Stimulated activated CD4-positive, alpha-beta T cell treated with anti-CD3 and anti-CD28 coated beads, Interleukin-1b, Interleukin-23, amount 100 ng/mL, for 1 hour (primary cell): Measurements from ENCODE around the gene LRRC59.
"Not testable (repeated sequence)": the region's sequence is repeated elsewhere in the genome, so short reads cannot be mapped to it uniquely, and the experiment has no call there.

Experiments used
- DNase-seq, 2 donors: peaks; one replicate each; pipeline ENCODE4 v3.0.0-alpha.2; 2020; ENCODE audit warnings: low read depth in 2 of 2

LRRC59 gene

GRCh38 chr17:50424996-50425681 lies 27.8 kb upstream of the LRRC59 start:
- no peak for DNase-seq

- DNase-seq = no peak
Observed at GRCh38 chr17:50424246-50424995, 27.1 kb upstream of the LRRC59 start.

GRCh38 chr17:50423553-50424159 lies 26.3 kb upstream of the LRRC59 start:
- DNase-seq = no peak

GRCh38 chr17:50422738-50423137 lies 25.4 kb upstream of the LRRC59 start:
- DNase-seq = no peak

DNA sequence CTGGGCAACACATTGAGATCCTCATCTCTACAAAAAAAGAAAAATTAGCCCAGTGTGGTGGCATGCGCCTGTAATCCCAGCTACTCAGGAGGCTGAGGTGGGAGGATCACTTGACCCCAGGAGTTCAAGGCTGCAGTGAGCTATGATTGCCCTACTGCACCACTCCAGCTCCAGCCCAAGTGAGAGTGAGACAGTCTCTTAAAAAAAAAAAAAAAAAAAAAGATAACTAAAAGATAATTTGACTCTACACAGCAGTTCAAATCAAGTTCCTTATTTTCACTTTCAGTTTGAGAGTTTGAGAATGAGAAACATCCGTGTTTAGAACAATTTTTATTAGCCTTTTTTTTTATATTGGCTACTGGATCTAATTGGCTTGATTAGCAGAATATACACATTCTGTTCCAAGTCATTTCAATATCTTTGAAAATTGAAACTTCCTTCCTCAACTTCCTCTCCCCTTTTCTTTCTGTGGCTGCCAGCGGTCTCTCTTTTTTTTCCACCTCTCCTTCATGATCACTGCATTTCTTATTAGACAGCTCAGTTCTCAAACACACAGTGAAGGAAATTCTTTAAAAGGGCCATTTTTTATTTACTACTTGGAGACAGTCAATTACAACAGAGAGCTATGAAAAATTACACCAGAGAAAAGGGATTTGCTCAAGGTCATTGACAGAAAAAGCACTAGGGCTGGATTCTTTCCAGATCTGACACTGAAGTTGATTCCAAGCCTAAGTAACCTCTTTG lies 24.2 kb upstream of the LRRC59 start:
- DNase-seq = no peak

GRCh38 chr17:50420419-50421112 lies 23.2 kb upstream of the LRRC59 start:
- DNase-seq = no peak

DNA sequence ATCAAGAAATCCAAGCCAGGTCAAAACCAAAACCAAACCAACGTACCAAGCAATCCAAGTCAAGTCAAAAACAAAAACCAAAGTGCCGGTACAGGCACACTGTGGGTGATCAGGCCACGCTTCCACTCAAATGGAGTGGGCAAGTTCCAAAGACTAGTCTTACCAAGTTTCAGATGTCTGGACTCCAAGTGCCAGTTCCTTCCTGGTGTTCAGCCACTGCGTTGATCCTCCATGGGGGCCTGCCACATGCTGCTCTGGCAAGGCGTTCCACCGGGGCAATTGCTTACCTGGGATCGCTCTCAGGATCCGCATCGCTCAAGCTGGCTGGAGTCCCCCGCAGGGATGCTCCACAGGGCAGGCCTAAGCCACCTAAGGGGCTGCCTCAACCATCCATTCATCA lies 22.3 kb upstream of the LRRC59 start:
- DNase-seq = not testable (repeated sequence)

DNA sequence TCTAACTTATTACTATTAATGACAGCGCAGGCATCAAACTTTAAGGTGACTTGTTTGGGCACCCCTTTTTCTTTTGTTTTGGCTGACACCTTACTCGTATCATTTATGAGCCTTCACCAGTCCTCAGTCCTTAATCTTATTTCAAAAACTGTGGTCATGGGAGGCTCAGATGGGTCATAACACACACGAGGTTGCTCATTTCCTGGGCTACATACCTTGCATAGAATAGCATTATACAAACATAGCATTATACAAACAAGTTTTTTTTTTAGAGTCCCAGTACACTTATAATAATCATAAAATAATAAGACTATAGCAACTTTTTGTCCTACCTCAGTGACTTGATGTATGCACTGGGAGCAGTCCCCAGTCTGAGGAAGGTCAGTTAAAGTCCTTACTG lies 17.5 kb upstream of the LRRC59 start:
- no peak for DNase-seq

GRCh38 chr17:50412188-50412732 lies 14.9 kb upstream of the LRRC59 start:
- no peak for DNase-seq

GRCh38 chr17:50407921-50408320 lies 10.6 kb upstream of the LRRC59 start:
- DNase-seq = no peak

GRCh38 chr17:50406578-50406977 lies 9.3 kb upstream of the LRRC59 start:
- DNase-seq = no peak

DNA sequence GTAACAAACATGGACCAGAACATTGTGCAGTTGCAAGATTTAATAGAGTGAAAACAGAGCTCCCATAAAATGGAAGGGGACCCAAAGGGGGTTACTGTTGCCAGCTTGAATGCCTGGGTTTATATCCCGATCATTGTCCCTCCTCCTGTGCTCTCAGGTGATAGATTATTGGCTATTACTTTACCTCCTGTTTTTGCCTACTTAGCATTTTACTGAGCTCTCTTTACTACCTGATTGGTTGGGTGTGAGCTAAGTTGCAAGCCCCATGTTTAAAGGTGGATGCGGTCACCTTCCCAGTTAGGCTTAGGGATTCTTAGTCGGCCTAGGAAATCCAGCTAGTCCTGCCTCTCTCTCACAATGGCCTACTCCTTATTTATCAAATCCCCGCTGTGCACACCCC lies 8.0 kb upstream of the LRRC59 start:
- not testable (repeated sequence) for DNase-seq

DNA sequence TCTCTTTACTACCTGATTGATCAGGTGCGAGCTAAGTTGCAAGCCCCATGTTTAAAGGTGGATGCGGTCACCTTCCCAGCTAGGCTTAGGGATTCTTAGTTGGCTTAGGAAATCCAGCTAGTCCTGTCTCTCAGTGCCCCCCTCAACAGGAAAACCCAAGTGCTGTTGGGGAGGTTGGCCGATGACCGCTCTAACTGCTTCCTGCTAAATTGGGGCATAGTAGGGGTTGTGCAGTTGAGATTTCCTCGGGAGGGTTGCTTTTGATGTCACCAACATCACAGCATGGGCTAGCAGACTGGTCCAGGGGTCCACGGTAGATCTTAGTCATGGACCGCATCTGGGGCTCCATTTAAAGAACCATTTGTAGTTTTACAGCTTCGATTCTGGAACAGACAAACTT lies 2.3 kb upstream of the LRRC59 start:
- not testable (repeated sequence) for DNase-seq

- DNase-seq = not testable (repeated sequence)
Observed at GRCh38 chr17:50398672-50399071, 1.3 kb upstream of the LRRC59 start.

DNA sequence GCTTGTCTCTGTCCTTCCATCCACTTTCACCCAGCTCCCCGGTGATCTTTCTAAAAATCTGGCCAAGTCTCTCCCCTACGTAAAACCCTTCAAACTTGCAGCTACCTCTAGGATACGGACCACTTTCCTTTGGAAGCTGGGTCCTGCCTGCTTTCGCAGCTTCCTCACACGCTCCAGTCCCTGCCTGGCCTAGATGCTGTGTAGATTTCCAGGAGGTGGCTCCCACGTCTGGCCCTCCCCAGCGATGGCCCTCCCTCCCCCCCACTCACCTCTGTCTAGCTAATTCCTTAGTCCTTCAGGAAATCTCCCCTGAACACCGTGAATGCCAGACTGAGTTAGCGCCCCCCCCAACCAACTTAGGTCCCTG lies 579 bp upstream of the LRRC59 start:
- no peak for DNase-seq

GRCh38 chr17:50396261-50397110 lies 837 bp downstream of the LRRC59 start:
- DNase-seq = no peak

GRCh38 chr17:50394711-50395110 lies 2.6 kb downstream of the LRRC59 start:
- DNase-seq = no peak

DNA sequence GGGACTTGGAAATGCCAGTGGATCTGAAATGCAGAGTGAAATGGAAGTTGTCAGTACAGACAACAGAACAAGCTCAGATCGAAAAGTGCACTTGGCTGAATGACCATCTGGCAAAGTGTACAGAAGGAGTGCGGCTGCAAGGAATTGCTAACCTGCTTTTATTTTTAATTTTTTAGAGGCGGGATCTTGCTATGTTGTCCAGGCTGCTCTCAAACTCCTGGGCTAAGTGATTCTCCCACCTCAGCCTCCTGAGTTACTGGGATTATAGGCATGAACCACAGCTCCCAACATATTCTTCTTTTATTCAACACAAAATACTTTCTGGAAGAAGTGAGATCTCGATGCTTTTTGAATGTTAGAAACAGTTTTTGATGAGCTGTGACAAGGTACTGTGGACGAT lies 3.6 kb downstream of the LRRC59 start:
- DNase-seq = no peak

DNA sequence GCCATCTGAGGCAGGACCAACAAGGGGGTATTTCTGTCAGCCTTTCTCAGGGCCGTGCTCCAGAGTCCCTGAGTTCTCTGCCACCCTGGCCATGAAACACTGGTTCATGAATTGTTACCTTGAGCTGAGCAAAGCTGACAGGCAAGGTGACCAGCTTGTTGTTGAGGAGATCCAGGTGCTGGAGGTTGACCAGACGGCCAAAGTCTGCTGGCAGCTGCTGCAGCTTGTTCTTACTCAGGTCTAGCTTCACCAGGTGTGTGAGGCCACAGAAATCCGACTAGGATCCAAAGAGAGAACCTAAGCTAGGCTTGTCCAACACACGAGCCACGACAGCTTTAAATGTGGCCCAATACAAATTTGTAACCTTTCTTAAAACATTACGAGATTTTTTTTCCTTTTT lies 4.7 kb downstream of the LRRC59 start:
- no peak for DNase-seq

- no peak for DNase-seq
Observed at GRCh38 chr17:50389534-50389933, 7.8 kb downstream of the LRRC59 start.

DNA sequence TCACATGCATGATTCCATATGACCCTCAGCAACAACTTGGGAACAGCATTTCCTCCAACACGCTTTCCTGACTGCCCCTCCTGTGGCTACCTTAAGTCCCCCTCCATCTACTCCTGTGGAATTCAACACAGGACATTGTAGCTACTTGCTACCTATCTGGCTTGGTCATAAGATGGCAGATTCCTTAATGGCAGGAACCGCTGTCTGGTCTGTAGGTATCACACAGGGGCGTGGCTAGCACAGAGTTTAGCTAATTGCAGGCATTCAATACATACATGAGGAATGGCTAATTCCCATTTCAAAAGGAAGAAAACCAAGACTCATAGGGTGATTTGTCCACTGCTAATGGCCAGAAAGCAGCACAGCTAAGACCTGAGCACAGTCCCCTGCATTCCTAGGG lies 8.6 kb downstream of the LRRC59 start:
- no peak for DNase-seq
